HepG2 (cell line): Measurements from ENCODE around the gene EFCAB11. TPM values are rescaled to one million over a fixed set of nuclear protein-coding genes. Genes with fewer than 3 reads are reported as not detected.

Experiments
- ATAC-seq: fragments of 200-7000 bp; cut with Tn5 transposase; 3 replicates; pipeline ENCODE4 v1.9.1; 2020; ENCODE audit warnings: mild to moderate bottlenecking, moderate library complexity
- BruUV-seq: library from RNA; stranded (reverse); fragments of 400-500 nt; replicated peaks from 2 replicates; lab custom pipeline; 2021; lab: Mats Ljungman, UMichigan
- CTCF ChIA-PET: fragments of 300-600 bp; formaldehyde crosslinking; extraction: SDS; loops from one replicate; lab custom pipeline; 2021; ENCODE audit warnings: low total read pairs, inconsistent platforms, low intra/inter-chr PET ratio; lab: Yijun Ruan, JAX
- POLR2A ChIA-PET: fragments of 350-600 bp; sonication (Branson Sonifier 250); formaldehyde crosslinking; loops from one replicate; lab custom pipeline; 2020; ENCODE audit warnings: antibody characterized with exemption, inconsistent platforms; lab: Yijun Ruan, JAX
- DNase-seq: peaks from one replicate; pipeline ENCODE4 v3.0.0-alpha.2; 2015; ENCODE audit warnings: low spot score
- FAIRE-seq: peaks from 3 replicates; lab custom pipeline; 2011; peaks lifted over from hg19 to GRCh38; lab: Jason Lieb, UNC
- H2AFZ ChIP-seq: one replicate; pipeline ENCODE4 v1.6.1; 2011; ENCODE audit warnings: low read length, inconsistent platforms
- H3K27ac ChIP-seq: fragments of 300-600 bp; 3 replicates; pipeline ENCODE4 v1.8.0; 2011; ENCODE audit warnings: mixed run types, mild to moderate bottlenecking, mixed read lengths, low read length, inconsistent platforms; ENCODE audit not compliant: insufficient read depth; ENCODE audit errors: extremely low read length
- H3K27me3 ChIP-seq, 2 experiments: fragments of 200-600 bp in 1 of 2; 2 replicates in 1 of 2; 3 replicates in 1 of 2; pipeline versions ENCODE4 v1.6.0 to v1.8.0; 2011; ENCODE audit warnings: low read length in 2 of 2, mild to moderate bottlenecking in 2 of 2, moderate library complexity in 2 of 2, inconsistent platforms in 1 of 2; ENCODE audit not compliant: insufficient read depth in 2 of 2, control insufficient read depth in 1 of 2
- H3K36me3 ChIP-seq, 2 experiments: fragments of 200-600 bp in 1 of 2; replicated peaks in 1 of 2; 2 replicates in 1 of 2; 3 replicates in 1 of 2; pipeline versions ENCODE4 v1.5.1 to v1.8.0; 2011; ENCODE audit warnings: low read length in 2 of 2, inconsistent platforms in 1 of 2; ENCODE audit not compliant: insufficient read depth in 2 of 2, control insufficient read depth in 1 of 2
- H3K4me1 ChIP-seq: 2 replicates; pipeline ENCODE4 v1.5.1; 2012; ENCODE audit warnings: low read length, inconsistent platforms; ENCODE audit not compliant: insufficient read depth
- H3K4me2 ChIP-seq: 2 replicates; pipeline ENCODE4 v1.6.0; 2011; ENCODE audit warnings: low read depth, low read length, inconsistent platforms
- H3K4me3 ChIP-seq, 3 experiments: fragments of 200-600 bp in 1 of 3; sonication (generic), shearing (Covaris generic) in 1 of 3; replicated peaks in 1 of 3; 2 replicates each; pipeline ENCODE4 v1.5.1; 2011 to 2016; ENCODE audit warnings: low read length in 3 of 3, inconsistent platforms in 2 of 3, low read depth in 2 of 3, mild to moderate bottlenecking in 2 of 3, control low read depth in 1 of 3, mixed read lengths in 1 of 3; ENCODE audit not compliant: insufficient read depth in 1 of 3
- H3K79me2 ChIP-seq: one replicate; pipeline ENCODE4 v1.6.1; 2011; ENCODE audit warnings: low read length, inconsistent platforms; ENCODE audit not compliant: insufficient read depth
- H3K9ac ChIP-seq: 2 replicates; pipeline ENCODE4 v1.6.0; 2011; ENCODE audit warnings: mild to moderate bottlenecking, low read depth, low read length, inconsistent platforms; ENCODE audit not compliant: insufficient read depth
- H3K9me3 ChIP-seq: 2 replicates; pipeline ENCODE4 v1.5.1; 2012; ENCODE audit warnings: mild to moderate bottlenecking, low read length
- H4K20me1 ChIP-seq: 2 replicates; pipeline ENCODE4 v1.6.0; 2011; ENCODE audit warnings: inconsistent platforms, mild to moderate bottlenecking, low read length, moderate library complexity; ENCODE audit not compliant: insufficient read depth
- BATF2 ChIP-seq: sonication (generic); formaldehyde crosslinking; IDR thresholded peaks from 2 replicates; pipeline ENCODE4 v1.8.0; 2022; ENCODE audit warnings: mild to moderate bottlenecking, missing genetic modification reagents, moderate library complexity
- BCLAF1 ChIP-seq: fragments of 450-650 bp; IDR thresholded peaks from 2 replicates; pipeline ENCODE4 v1.6.1; 2017; ENCODE audit warnings: mild to moderate bottlenecking
- HNF4A ChIP-seq: sonication (generic); formaldehyde crosslinking; IDR thresholded peaks from 2 replicates; pipeline ENCODE4 v1.4.0; 2020; ENCODE audit warnings: missing genetic modification reagents
- MAF1 ChIP-seq: sonication (generic); formaldehyde crosslinking; IDR thresholded peaks from 2 replicates; pipeline ENCODE4 v1.5.0; 2020; ENCODE audit warnings: missing genetic modification reagents, borderline replicate concordance
- SIX1 ChIP-seq: sonication (generic); formaldehyde crosslinking; IDR thresholded peaks from 2 replicates; pipeline ENCODE4 v1.4.0; 2020; ENCODE audit warnings: missing genetic modification reagents, borderline replicate concordance
- TGIF2 ChIP-seq: IDR thresholded peaks from 2 replicates; pipeline ENCODE4 v1.6.1; 2016; ENCODE audit warnings: control low read depth, missing compliant biosample characterization
- ZBTB10 ChIP-seq: sonication (generic); formaldehyde crosslinking; IDR thresholded peaks from 2 replicates; pipeline ENCODE4 v1.4.0; 2020; ENCODE audit warnings: missing genetic modification reagents, borderline replicate concordance
- ZNF567 ChIP-seq: sonication (generic); formaldehyde crosslinking; IDR thresholded peaks from 2 replicates; pipeline ENCODE4 v1.8.1; 2023; ENCODE audit warnings: mild to moderate bottlenecking, missing genetic modification reagents, borderline replicate concordance
- WGBS: methylation state at CpG from one replicate; pipeline ENCODE4 v1.1.6; 2017; ENCODE audit warnings: low lambda C conversion rate; 5-methylcytosine and 5-hydroxymethylcytosine counted together
- in situ Hi-C: cut with HindIII; loops from 2 replicates; pipeline ENCODE4 v1.10.0; 2017; ENCODE audit warnings: low pct_unique_long_range_greater_than_20kb; ENCODE audit not compliant: extremely low pct_ligation_motif_present
- intact Hi-C: fragments of 100-400 bp; cut with micrococcal nuclease; formaldehyde crosslinking; loops from one replicate; pipeline ENCODE4 v1.10.0; 2022; ENCODE audit not compliant: unreplicated experiment
- polyA plus RNA-seq, 8 experiments: library from polyadenylated mRNA; depleted of rRNA in 3 of 8; stranded (reverse) in 7 of 8; unstranded in 1 of 8; fragments of >200 nt; fragmentation: Illumina TruSeq in 4 of 8; extraction: Trizol in 4 of 8; gene quantifications; 2 replicates each; pipeline versions ENCODE4 v1.2.1 to v1.2.3, GENCODE V29; 2011 to 2016; ENCODE audit warnings: low read depth in 4 of 8, missing spikeins in 1 of 8, mixed read lengths in 1 of 8; ENCODE audit not compliant: insufficient read depth in 1 of 8
- total RNA-seq, 5 experiments: library from RNA; depleted of rRNA; stranded (reverse); fragments of >200 nt; fragmentation: Illumina TruSeq; extraction: Trizol; gene quantifications; 2 replicates each; pipeline ENCODE4 v1.2.3, GENCODE V29; 2016; ENCODE audit warnings: low read depth in 1 of 5

EFCAB11 gene
- total and polyA plus RNA-seq, 2 of the 13 experiments (the other 11 are each of a cell fraction or from before 2014, with no cell fraction given), result 8.2 to 31.5 TPM

GRCh38 chr14:89920056-89920455, 34.5 kb downstream of the EFCAB11 start:
- Histone ChIP-seq H3K79me2 (no peaks in the 10 kb centered on the region), H3K4me3 (no peak overlapping the region), H3K4me1 (peaks cover 2% of the 10 kb centered on the region), H3K36me3 (peaks cover 0 to 4% of the 10 kb centered on the region in 2 experiments; a peak in 4 of 5 replicates), H4K20me1 (no peaks in the 10 kb centered on the region), H3K9ac (no peak overlapping the region), H2AFZ (no peak overlapping the region), H3K27me3 (no peaks in the 10 kb centered on the region), H3K9me3 (no peaks in the 10 kb centered on the region), H3K27ac (no peak overlapping the region), H3K4me2 (no peak overlapping the region)
- intact Hi-C loops, result no loop called here
- in situ Hi-C loops, result loop anchor here (25.0 kb wide), 2 partner anchors 508 to 683 kb away; partner anchors contain the start of gene FOXN3
- POLR2A ChIA-PET, result no interaction called here
- WGBS, result 96% methylated on average over 2 of the region's 2 CpGs
- DNase-seq (no peak), FAIRE-seq (no peak), ATAC-seq (no peak)
- CTCF ChIA-PET, result no interaction called here
- BruUV-seq, result no TSS peak
- no peak for TF ChIP-seq ZNF567 (CRISPR knock-in tag)
- TF ChIP-seq BATF2 (CRISPR knock-in tag), result no peak
- no peak for TF ChIP-seq ZBTB10
- no peak for TF ChIP-seq TGIF2
- no peak for TF ChIP-seq HNF4A (CRISPR knock-in tag)
- TF ChIP-seq SIX1 (CRISPR knock-in tag), result no peak
- no peak for TF ChIP-seq BCLAF1
- TF ChIP-seq MAF1 (CRISPR knock-in tag), result no peak
